Measurements from ENCODE around the gene APIP.

DNA sequence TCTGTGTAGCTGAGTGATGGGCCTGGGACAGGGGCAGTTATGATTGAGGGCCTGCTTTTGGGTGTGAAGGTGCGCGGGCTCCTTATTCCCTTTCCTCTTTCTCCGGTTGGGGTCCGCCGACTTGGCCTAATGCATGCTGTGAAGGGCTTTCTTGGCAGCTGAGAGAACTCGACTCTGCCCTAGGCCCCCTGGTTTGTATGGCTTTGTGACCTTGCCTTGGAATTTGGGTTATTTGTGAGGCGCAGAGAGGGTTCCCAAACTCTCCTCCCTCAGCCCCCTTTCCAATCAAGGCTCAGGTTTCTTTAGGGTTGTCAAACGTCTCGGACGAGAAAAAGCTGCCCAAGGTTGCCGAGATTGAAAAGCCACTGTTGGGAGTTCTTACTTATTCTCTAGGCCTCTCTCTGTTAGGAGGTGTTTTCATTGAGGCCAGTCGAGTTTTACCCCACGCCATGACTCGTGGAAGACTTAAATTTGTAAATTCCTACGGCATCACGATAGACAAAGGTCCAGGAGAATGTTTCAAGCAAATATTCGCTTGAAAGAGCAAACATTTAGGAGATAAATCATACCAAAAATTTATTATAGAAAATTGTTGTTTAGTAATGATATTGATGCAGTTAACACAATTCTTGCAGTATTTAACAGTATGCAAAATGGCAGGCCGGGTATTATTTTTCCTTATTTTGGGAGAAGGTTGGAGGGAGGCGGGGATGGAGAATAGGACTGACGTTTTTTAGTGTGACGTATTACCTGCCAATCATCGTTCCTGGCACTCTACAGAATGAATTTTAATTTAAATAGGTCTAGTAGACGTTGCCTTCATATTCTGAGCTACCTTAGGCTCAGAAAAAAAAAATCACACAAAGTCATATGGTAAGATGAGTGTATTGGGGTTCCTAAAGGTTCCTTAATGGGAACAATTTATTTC lies 928 bp upstream of the APIP start:
- TF ChIP-seq POLR2A (IDR thresholded peaks at IDR 0.05) (no peak), EP300 (IDR thresholded peaks at IDR 0.05) (no peak)
- TF ChIP-seq, protein P1, sequence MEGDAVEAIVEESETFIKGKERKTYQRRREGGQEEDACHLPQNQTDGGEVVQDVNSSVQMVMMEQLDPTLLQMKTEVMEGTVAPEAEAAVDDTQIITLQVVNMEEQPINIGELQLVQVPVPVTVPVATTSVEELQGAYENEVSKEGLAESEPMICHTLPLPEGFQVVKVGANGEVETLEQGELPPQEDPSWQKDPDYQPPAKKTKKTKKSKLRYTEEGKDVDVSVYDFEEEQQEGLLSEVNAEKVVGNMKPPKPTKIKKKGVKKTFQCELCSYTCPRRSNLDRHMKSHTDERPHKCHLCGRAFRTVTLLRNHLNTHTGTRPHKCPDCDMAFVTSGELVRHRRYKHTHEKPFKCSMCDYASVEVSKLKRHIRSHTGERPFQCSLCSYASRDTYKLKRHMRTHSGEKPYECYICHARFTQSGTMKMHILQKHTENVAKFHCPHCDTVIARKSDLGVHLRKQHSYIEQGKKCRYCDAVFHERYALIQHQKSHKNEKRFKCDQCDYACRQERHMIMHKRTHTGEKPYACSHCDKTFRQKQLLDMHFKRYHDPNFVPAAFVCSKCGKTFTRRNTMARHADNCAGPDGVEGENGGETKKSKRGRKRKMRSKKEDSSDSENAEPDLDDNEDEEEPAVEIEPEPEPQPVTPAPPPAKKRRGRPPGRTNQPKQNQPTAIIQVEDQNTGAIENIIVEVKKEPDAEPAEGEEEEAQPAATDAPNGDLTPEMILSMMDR (IDR thresholded peaks at IDR 0.05): no peak

Data from tibial nerve (tissue), 4 donors.